Measurements from ENCODE around the gene AIF1. TPM values are rescaled to one million over a fixed set of nuclear protein-coding genes. Genes with fewer than 3 reads are reported as not detected.
"Not testable (repeated sequence)": the region's sequence is repeated elsewhere in the genome, so short reads cannot be mapped to it uniquely, and the experiment has no call there.

Gene AIF1
- polyA plus RNA-seq, 1 donor (not counting 4 experiments of a cell fraction or from before 2014, with no cell fraction given): not detected

GRCh38 chr6:31588871-31589650, 26.0 kb upstream of the AIF1 start:
- Histone ChIP-seq H2AFZ (ENCODE audit: control insufficient read depth, low read length) (no peak overlapping the region), H3K4me2 (ENCODE audit: control insufficient read depth, extremely low read depth, insufficient read depth, low read depth, low read length) (no peak overlapping the region), H3K4me3 (ENCODE audit: control insufficient read depth in 2 of 3, extremely low read depth in 1 of 3, insufficient read depth in 2 of 3, low read depth in 1 of 3, low read length in 3 of 3) (no peak overlapping the region), H4K20me1 (ENCODE audit: control insufficient read depth, extremely low read depth, insufficient read depth, low read length) (no peaks in the 10 kb centered on the region), H3K27me3 (ENCODE audit: control insufficient read depth, extremely low read depth, insufficient read depth, low read length) (peaks cover 3% of the 10 kb centered on the region), H3K9me3 (ENCODE audit: control insufficient read depth, low read depth, low read length) (no peaks in the 10 kb centered on the region), H3K4me1 (ENCODE audit: control insufficient read depth, extremely low read depth, insufficient read depth, low read length) (no peaks in the 10 kb centered on the region), H3K36me3 (ENCODE audit: control insufficient read depth in 2 of 2, extremely low read depth in 1 of 2, insufficient read depth in 2 of 2, low read length in 2 of 2) (no peaks in the 10 kb centered on the region), H3K27ac (ENCODE audit: control insufficient read depth, insufficient read depth, low read length) (no peak overlapping the region), H3K9ac (ENCODE audit: control insufficient read depth, extremely low read depth, insufficient read depth, low read length) (no peak overlapping the region), H3K9me1 (ENCODE audit: control insufficient read depth, extremely low read depth, insufficient read depth, low read length) (no peaks in the 10 kb centered on the region), H3K79me2 (ENCODE audit: control insufficient read depth, insufficient read depth, low read length) (no peaks in the 10 kb centered on the region)
- DNase-seq (ENCODE audit: low read depth, low spot score) (no peak), FAIRE-seq (no peak)
- no peak for TF ChIP-seq EZH2 (IDR thresholded peaks at IDR 0.05; ENCODE audit: low read length)
- no peak for TF ChIP-seq CTCF (optimal IDR thresholded peaks at IDR 0.05 in 1 of 3, IDR thresholded peaks at IDR 0.05 in 1 of 3, conservative IDR thresholded peaks at IDR 0.05 in 1 of 3; ENCODE audit: extremely low read depth in 1 of 3, insufficient read depth in 2 of 3, low read length in 3 of 3)
- dilution Hi-C loops (cut with MboI; ENCODE audit: extremely low pct_ligation_motif_present, low sequenced_read_pairs): no loop called here

GRCh38 chr6:31590691-31591090, 24.3 kb upstream of the AIF1 start:
- H3K27ac ChIP-seq (ENCODE audit: control insufficient read depth, insufficient read depth, low read length); H3K27me3 ChIP-seq (ENCODE audit: control insufficient read depth, extremely low read depth, insufficient read depth, low read length); H3K9me1 ChIP-seq (ENCODE audit: control insufficient read depth, extremely low read depth, insufficient read depth, low read length); H3K36me3 ChIP-seq (ENCODE audit: control insufficient read depth in 2 of 2, extremely low read depth in 1 of 2, insufficient read depth in 2 of 2, low read length in 2 of 2); H4K20me1 ChIP-seq (ENCODE audit: control insufficient read depth, extremely low read depth, insufficient read depth, low read length); H3K9me3 ChIP-seq (ENCODE audit: control insufficient read depth, low read depth, low read length); H3K9ac ChIP-seq (ENCODE audit: control insufficient read depth, extremely low read depth, insufficient read depth, low read length); H2AFZ ChIP-seq (ENCODE audit: control insufficient read depth, low read length); H3K4me1 ChIP-seq (ENCODE audit: control insufficient read depth, extremely low read depth, insufficient read depth, low read length); H3K4me2 ChIP-seq (ENCODE audit: control insufficient read depth, extremely low read depth, insufficient read depth, low read depth, low read length); H3K4me3 ChIP-seq (ENCODE audit: control insufficient read depth in 2 of 3, extremely low read depth in 1 of 3, insufficient read depth in 2 of 3, low read depth in 1 of 3, low read length in 3 of 3); FAIRE-seq; DNase-seq (ENCODE audit: low read depth, low spot score); H3K79me2 ChIP-seq (ENCODE audit: control insufficient read depth, insufficient read depth, low read length); dilution Hi-C loops (cut with MboI; ENCODE audit: extremely low pct_ligation_motif_present, low sequenced_read_pairs): not testable (repeated sequence)

GRCh38 chr6:31592396-31592771, 22.6 kb upstream of the AIF1 start:
- Histone ChIP-seq H3K4me3 (ENCODE audit: control insufficient read depth in 2 of 3, extremely low read depth in 1 of 3, insufficient read depth in 2 of 3, low read depth in 1 of 3, low read length in 3 of 3) (no peak overlapping the region), H3K4me1 (ENCODE audit: control insufficient read depth, extremely low read depth, insufficient read depth, low read length) (no peaks in the 10 kb centered on the region), H3K9me1 (ENCODE audit: control insufficient read depth, extremely low read depth, insufficient read depth, low read length) (no peaks in the 10 kb centered on the region), H3K9me3 (ENCODE audit: control insufficient read depth, low read depth, low read length) (no peaks in the 10 kb centered on the region), H3K27me3 (ENCODE audit: control insufficient read depth, extremely low read depth, insufficient read depth, low read length) (peaks cover 3% of the 10 kb centered on the region), H3K79me2 (ENCODE audit: control insufficient read depth, insufficient read depth, low read length) (no peaks in the 10 kb centered on the region), H3K9ac (ENCODE audit: control insufficient read depth, extremely low read depth, insufficient read depth, low read length) (no peak overlapping the region), H3K36me3 (ENCODE audit: control insufficient read depth in 2 of 2, extremely low read depth in 1 of 2, insufficient read depth in 2 of 2, low read length in 2 of 2) (no peaks in the 10 kb centered on the region), H2AFZ (ENCODE audit: control insufficient read depth, low read length) (no peak overlapping the region), H3K4me2 (ENCODE audit: control insufficient read depth, extremely low read depth, insufficient read depth, low read depth, low read length) (no peak overlapping the region), H4K20me1 (ENCODE audit: control insufficient read depth, extremely low read depth, insufficient read depth, low read length) (no peaks in the 10 kb centered on the region), H3K27ac (ENCODE audit: control insufficient read depth, insufficient read depth, low read length) (no peak overlapping the region)
- dilution Hi-C loops (cut with MboI; ENCODE audit: extremely low pct_ligation_motif_present, low sequenced_read_pairs): no loop called here
- TF ChIP-seq CTCF (optimal IDR thresholded peaks at IDR 0.05 in 1 of 3, IDR thresholded peaks at IDR 0.05 in 1 of 3, conservative IDR thresholded peaks at IDR 0.05 in 1 of 3; ENCODE audit: extremely low read depth in 1 of 3, insufficient read depth in 2 of 3, low read length in 3 of 3): no peak
- TF ChIP-seq EZH2 (IDR thresholded peaks at IDR 0.05; ENCODE audit: low read length): no peak
- DNase-seq (ENCODE audit: low read depth, low spot score) (no peak), FAIRE-seq (no peak)
